Measurements from ENCODE around the gene SPAG16. TPM values are rescaled to one million over a fixed set of nuclear protein-coding genes. Genes with fewer than 3 reads are reported as not detected.
"Not testable (repeated sequence)": the region's sequence is repeated elsewhere in the genome, so short reads cannot be mapped to it uniquely, and the experiment has no call there.

The SPAG16 gene
- total and polyA plus RNA-seq, 11 donors, result 9.8 to 26.1 (median 15.2) TPM

DNA sequence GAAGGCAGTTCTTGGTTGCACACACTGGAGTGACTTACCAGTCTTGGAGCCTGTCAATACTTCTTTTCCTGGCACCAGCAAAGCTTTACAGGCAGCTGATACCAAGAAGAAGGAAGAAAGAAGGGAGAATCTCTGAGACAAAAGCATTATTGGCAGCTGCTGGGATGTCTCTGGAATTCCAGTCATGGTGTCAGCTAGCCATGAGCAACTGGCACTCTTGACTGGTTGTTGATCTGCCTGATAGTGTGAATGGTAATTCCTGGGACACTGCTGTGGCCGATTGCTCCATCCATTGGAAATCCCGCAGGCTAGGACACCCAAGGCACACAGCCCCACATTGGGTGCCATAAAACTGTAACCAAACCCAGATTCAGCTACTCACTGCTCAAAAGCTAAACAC is 17.8 kb upstream of the SPAG16 start:
- Histone ChIP-seq H3K36me3 (no peaks in the 10 kb centered on the region), H3K27me3 (no peaks in the 10 kb centered on the region), H3K27ac (no peak overlapping the region), H3K4me1 (no peaks in the 10 kb centered on the region), H3K4me3 (no peak overlapping the region), H3K9me3 (no peaks in the 10 kb centered on the region)
- TF ChIP-seq POLR2A (IDR thresholded peaks at IDR 0.05), result no peak
- TF ChIP-seq, protein P1, sequence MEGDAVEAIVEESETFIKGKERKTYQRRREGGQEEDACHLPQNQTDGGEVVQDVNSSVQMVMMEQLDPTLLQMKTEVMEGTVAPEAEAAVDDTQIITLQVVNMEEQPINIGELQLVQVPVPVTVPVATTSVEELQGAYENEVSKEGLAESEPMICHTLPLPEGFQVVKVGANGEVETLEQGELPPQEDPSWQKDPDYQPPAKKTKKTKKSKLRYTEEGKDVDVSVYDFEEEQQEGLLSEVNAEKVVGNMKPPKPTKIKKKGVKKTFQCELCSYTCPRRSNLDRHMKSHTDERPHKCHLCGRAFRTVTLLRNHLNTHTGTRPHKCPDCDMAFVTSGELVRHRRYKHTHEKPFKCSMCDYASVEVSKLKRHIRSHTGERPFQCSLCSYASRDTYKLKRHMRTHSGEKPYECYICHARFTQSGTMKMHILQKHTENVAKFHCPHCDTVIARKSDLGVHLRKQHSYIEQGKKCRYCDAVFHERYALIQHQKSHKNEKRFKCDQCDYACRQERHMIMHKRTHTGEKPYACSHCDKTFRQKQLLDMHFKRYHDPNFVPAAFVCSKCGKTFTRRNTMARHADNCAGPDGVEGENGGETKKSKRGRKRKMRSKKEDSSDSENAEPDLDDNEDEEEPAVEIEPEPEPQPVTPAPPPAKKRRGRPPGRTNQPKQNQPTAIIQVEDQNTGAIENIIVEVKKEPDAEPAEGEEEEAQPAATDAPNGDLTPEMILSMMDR (IDR thresholded peaks at IDR 0.05), result no peak
- ATAC-seq, result no peak
- intact Hi-C loops (cut with DNase I), result no loop called here
- DNase-seq, result no peak
- 75 to 84% (median 81%) methylated on average over 2 of the region's 2 CpGs for WGBS, 4 donors

DNA sequence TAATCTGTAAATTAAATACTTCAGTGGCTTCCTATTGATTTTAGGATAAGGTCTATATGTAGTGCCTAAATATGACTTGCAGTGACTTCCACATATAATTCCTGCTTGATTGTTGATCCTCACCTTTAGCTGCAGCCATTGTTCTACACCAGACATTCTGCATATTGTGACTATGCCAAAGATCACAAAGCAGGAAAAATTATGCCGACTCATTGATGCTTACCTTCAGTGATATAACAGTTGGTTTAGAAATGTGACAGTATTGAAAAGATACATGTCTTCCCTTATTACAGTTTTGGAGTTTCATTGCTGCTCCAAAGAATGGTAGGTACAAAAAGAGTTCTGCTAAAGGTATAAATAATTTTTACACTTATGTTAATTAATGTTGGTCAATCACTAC is 12.3 kb upstream of the SPAG16 start:
- Histone ChIP-seq H3K27me3 (no peaks in the 10 kb centered on the region), H3K36me3 (no peaks in the 10 kb centered on the region), H3K4me3 (no peak overlapping the region), H3K4me1 (no peaks in the 10 kb centered on the region), H3K27ac (no peak overlapping the region), H3K9me3 (peaks cover 0 to 3% (median under 1%) of the 10 kb centered on the region in 12 donors)
- ATAC-seq (no peak), DNase-seq (no peak)
- TF ChIP-seq, protein P1 (IDR thresholded peaks at IDR 0.05), result no peak
- TF ChIP-seq POLR2A (IDR thresholded peaks at IDR 0.05), result no peak
- 74 to 83% (median 79%) methylated on average over 1 of the region's 1 CpG for WGBS, 4 donors
- intact Hi-C loops (cut with DNase I), result no loop called here

DNA sequence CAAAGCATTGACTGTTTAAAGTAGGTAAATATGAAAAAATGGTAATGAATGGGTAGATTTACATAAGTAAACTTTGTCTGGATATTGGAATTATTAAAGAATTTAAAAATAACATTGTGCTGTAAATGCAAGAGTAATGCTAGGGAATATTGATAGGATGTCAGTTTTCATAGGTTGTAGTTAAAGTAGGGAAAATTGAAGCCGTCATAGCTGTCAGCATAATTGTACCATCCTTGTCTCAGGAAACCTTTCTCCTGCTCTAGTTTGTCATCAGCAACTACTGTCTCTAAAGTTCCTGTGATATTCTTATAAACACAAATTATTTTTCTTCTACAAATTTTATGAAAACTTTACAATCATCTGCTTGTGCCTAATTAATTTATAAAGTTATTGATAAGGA is 10.1 kb upstream of the SPAG16 start:
- H3K4me1 ChIP-seq, result no peaks in the 10 kb centered on the region
- no peaks in the 10 kb centered on the region for H3K27me3 ChIP-seq
- TF ChIP-seq POLR2A (IDR thresholded peaks at IDR 0.05), result no peak
- TF ChIP-seq, protein P1 (IDR thresholded peaks at IDR 0.05), result no peak
- no peak overlapping the region for H3K27ac ChIP-seq
- DNase-seq (no peak), ATAC-seq (no peak)
- no peaks in the 10 kb centered on the region for H3K36me3 ChIP-seq
- no peak overlapping the region for H3K4me3 ChIP-seq
- 71 to 90% (median 86%) methylated on average over 1 of the region's 1 CpG for WGBS, 4 donors
- H3K9me3 ChIP-seq, result peaks cover 0 to 14% (median 3%) of the 10 kb centered on the region in 12 donors
- intact Hi-C loops (cut with DNase I), result no loop called here

DNA sequence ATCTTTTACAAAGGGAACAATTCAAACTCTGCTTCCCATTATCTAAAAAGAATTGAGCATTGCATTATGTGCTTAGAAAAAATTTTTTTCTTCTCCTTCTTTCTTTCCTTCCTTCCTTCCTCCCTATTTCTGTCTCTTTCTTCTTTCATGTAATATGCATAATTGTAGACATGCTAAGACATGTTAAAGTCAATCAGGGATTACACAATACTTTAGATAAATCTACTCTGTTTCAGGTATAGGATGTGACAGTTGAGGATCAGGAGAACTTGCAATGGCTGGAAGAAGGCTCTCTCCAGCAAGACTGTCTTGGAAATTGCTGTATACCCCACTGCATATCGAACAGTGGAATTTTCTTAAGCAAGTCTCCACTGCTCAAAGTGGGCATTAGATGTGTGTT is 9.0 kb upstream of the SPAG16 start:
- intact Hi-C loops (cut with DNase I), result no loop called here
- no peaks in the 10 kb centered on the region for H3K36me3 ChIP-seq
- DNase-seq (no peak), ATAC-seq (no peak)
- H3K27ac ChIP-seq, result no peak overlapping the region
- no peak for TF ChIP-seq POLR2A (IDR thresholded peaks at IDR 0.05)
- TF ChIP-seq, protein P1 (IDR thresholded peaks at IDR 0.05), result no peak
- no peak overlapping the region for H3K4me3 ChIP-seq
- no peaks in the 10 kb centered on the region for H3K27me3 ChIP-seq
- no peaks in the 10 kb centered on the region for H3K4me1 ChIP-seq
- H3K9me3 ChIP-seq, result peaks cover 0 to 14% (median 3%) of the 10 kb centered on the region in 12 donors
- 81 to 92% (median 85%) methylated on average over 1 of the region's 1 CpG for WGBS, 4 donors

DNA sequence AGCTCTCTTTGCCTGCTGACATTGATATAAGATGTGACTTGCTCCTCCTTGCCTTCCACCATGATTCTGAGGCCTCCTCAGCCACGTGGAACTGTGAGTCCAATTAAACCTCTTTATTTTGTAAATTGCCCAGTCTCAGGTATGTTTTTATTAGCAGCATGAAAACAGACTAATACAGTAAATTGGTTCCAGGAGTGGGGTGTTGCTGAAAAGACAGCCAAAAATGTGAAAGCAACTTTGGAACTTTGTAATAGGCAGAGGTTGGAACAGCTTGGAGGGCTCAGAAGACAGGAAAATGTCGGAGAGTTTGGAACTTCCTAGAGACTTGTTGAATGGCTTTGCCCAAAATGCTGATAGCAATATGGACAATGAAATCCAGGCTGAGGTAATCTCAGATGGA is 7.1 kb upstream of the SPAG16 start:
- H3K9me3 ChIP-seq, result peaks cover 0 to 14% (median 3%) of the 10 kb centered on the region in 12 donors
- WGBS, 4 donors, result 65 to 74% (median 68%) methylated on average over 2 of the region's 2 CpGs
- H3K27me3 ChIP-seq; DNase-seq; ATAC-seq; H3K4me3 ChIP-seq; H3K4me1 ChIP-seq; intact Hi-C loops (cut with DNase I); H3K27ac ChIP-seq; H3K36me3 ChIP-seq: not testable (repeated sequence)

Data from heart left ventricle (tissue), 16 donors.